ENCODE results near the gene PGAP2.

Gene PGAP2

GRCh38 chr11:3849297-3849874, 41.0 kb downstream of the PGAP2 start:
- Mint-ChIP-seq H3K36me3 (ENCODE audit: low read depth) (no peaks in the 10 kb centered on the region), H3K4me1 (peaks cover 8% of the 10 kb centered on the region), H3K27me3 (ENCODE audit: low read depth) (no peaks in the 10 kb centered on the region), H3K27ac (peak overlapping the region in 1 of 3 experiments; percentile 45), H3K9me3 (no peaks in the 10 kb centered on the region), H3K4me3 (no peak overlapping the region)
- peak; percentile 59 to 69 (median 67) for TF ChIP-seq CTCF (IDR thresholded peaks at IDR 0.05; ENCODE audit: unreplicated experiment in 3 of 3)

GRCh38 chr11:3853545-3853842, 45.1 kb downstream of the PGAP2 start:
- Mint-ChIP-seq H3K27me3 (ENCODE audit: low read depth) (no peaks in the 10 kb centered on the region), H3K27ac (peak overlapping the region in 1 of 3 experiments; percentile 54), H3K9me3 (no peaks in the 10 kb centered on the region), H3K4me1 (peaks cover 37% of the 10 kb centered on the region), H3K4me3 (peak overlapping the region in 2 of 3 experiments; percentile 13 to 82), H3K36me3 (ENCODE audit: low read depth) (no peaks in the 10 kb centered on the region)
- TF ChIP-seq CTCF (IDR thresholded peaks at IDR 0.05; ENCODE audit: unreplicated experiment in 3 of 3): no peak

- peak overlapping the region; percentile 82 to 95 (median 86) for H3K4me3 Mint-ChIP-seq
- H3K9me3 Mint-ChIP-seq: no peaks in the 10 kb centered on the region
- H3K27me3 Mint-ChIP-seq (ENCODE audit: low read depth): no peaks in the 10 kb centered on the region
- H3K36me3 Mint-ChIP-seq (ENCODE audit: low read depth): no peaks in the 10 kb centered on the region
- H3K4me1 Mint-ChIP-seq: peaks cover 43% of the 10 kb centered on the region
- peak overlapping the region; percentile 54 to 76 (median 64) for H3K27ac Mint-ChIP-seq
- TF ChIP-seq CTCF (IDR thresholded peaks at IDR 0.05; ENCODE audit: unreplicated experiment in 3 of 3): no peak
These were observed 45.7 kb downstream of the PGAP2 start for GRCh38 chr11:3853899-3854659.

DNA sequence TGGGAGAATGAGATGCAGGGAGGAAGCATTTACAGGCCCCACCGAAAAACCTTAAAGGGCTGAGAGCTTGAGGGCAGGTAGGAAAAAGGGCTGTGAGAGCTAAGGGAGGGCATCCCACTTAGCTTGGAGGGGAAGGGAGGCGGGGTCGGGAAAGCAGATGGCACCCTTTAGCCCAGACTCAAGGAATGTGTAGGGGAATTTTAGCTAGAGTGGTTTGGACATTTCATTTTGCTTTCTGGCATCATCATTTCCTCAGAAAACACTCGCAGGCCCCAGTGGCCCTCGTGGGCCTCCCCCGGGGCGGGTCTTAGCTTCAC, 46.3 kb downstream of the PGAP2 start:
- H3K4me1 Mint-ChIP-seq: peaks cover 49% of the 10 kb centered on the region
- peak overlapping the region; percentile 54 to 76 (median 64) for H3K27ac Mint-ChIP-seq
- H3K9me3 Mint-ChIP-seq: no peaks in the 10 kb centered on the region
- H3K27me3 Mint-ChIP-seq (ENCODE audit: low read depth): no peaks in the 10 kb centered on the region
- no peaks in the 10 kb centered on the region for H3K36me3 Mint-ChIP-seq (ENCODE audit: low read depth)
- TF ChIP-seq CTCF (IDR thresholded peaks at IDR 0.05; ENCODE audit: unreplicated experiment in 3 of 3): no peak
- H3K4me3 Mint-ChIP-seq: peak overlapping the region; percentile 82 to 95 (median 86)

DNA sequence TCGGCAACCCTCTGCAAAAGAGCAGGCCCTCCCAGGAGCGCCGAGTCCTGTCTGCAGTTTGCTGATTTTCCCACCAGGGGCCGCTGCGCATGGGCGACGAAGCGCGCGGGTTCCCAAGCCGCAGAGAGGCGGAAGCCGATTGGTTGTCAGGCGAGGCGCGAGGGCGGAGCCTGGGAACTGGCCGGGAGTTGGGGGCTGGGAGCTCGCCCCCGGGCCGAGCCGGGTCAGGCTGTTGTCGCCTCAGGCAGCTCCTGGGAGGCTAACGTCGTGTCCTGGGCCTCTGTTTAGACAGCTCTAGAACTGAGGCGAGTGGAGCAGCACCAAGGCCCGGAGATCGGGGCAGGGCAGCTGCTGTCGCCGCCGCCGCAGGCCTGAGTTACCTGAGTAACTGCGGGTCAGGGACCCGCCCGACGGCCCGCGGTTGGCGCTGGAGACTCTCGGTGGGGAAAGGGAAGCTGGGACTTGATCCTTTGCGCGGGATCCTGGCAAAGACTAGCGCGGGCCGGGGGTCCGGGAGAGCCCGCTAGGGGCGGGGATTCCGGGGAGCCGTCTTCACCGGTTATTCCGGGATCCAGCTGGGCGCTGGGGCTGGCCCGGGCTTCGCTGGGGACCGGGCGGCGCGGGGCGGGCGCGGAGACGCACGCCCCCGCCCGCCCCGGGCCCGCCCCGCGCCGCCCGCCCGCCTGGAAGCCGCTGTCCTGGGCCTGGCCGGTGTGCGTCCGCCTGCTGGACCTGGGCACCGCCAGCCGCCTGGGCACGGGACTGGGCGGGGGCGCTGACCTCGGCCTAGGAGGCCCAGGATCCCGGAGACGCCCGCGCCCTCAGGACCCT, 46.8 kb downstream of the PGAP2 start, which contains the start of gene STIM1:
TSS of gene STIM1 (plus strand) at position 688 of the 831 bp plus-strand sequence. CDS start 607 bp downstream, outside the sequence.
- Mint-ChIP-seq H3K4me1 (peaks cover 54% of the 10 kb centered on the region), H3K4me3 (peak within 1 kb of the TSS; percentile 95 to 98 (median 96)), H3K27ac (peak within 1 kb of the TSS; percentile 54 to 78 (median 76)), H3K9me3 (no peaks in the 10 kb centered on the region), H3K27me3 (ENCODE audit: low read depth) (no peaks in the 10 kb centered on the region), H3K36me3 (ENCODE audit: low read depth) (no peaks in the 10 kb centered on the region)
- TF ChIP-seq CTCF (IDR thresholded peaks at IDR 0.05; ENCODE audit: unreplicated experiment in 3 of 3): peak; percentile 96 to 100 (median 97)

Data from nephron (organoid).